ENCODE results near the gene LRRC71. TPM values are rescaled to one million over a fixed set of nuclear protein-coding genes. Genes with fewer than 3 reads are reported as not detected.

Gene LRRC71
- total RNA-seq, 4 donors from 2014 or later = not detected

- H3K36me3 ChIP-seq = peaks cover 0 to 85% (median 0%) of the 10 kb centered on the region in 3 donors
- DNase-seq = no peak
- H3K4me1 ChIP-seq = no peaks in the 10 kb centered on the region
- no peaks in the 10 kb centered on the region for H3K9me3 ChIP-seq
- TF ChIP-seq POLR2A (IDR thresholded peaks at IDR 0.05) (no peak), CTCF (IDR thresholded peaks at IDR 0.05) (no peak)
- no peak overlapping the region for H3K4me3 ChIP-seq
- H3K27ac ChIP-seq = no peak overlapping the region
- no peaks in the 10 kb centered on the region for H3K27me3 ChIP-seq
Observed at GRCh38 chr1:156956333-156956732, 35.9 kb downstream of the LRRC71 start.

GRCh38 chr1:156957634-156958033 lies 37.2 kb downstream of the LRRC71 start:
- DNase-seq = no peak
- no peak overlapping the region for H3K4me3 ChIP-seq
- peaks cover 0 to 84% (median 0%) of the 10 kb centered on the region in 3 donors for H3K36me3 ChIP-seq
- no peaks in the 10 kb centered on the region for H3K27me3 ChIP-seq
- H3K27ac ChIP-seq = no peak overlapping the region
- no peaks in the 10 kb centered on the region for H3K4me1 ChIP-seq
- TF ChIP-seq CTCF (IDR thresholded peaks at IDR 0.05) = no peak
- TF ChIP-seq POLR2A (IDR thresholded peaks at IDR 0.05) = no peak
- no peaks in the 10 kb centered on the region for H3K9me3 ChIP-seq

- no peaks in the 10 kb centered on the region for H3K9me3 ChIP-seq
- TF ChIP-seq POLR2A (IDR thresholded peaks at IDR 0.05) (no peak), CTCF (IDR thresholded peaks at IDR 0.05) (no peak)
- H3K4me1 ChIP-seq = no peaks in the 10 kb centered on the region
- H3K36me3 ChIP-seq = peaks cover 0 to 84% (median 0%) of the 10 kb centered on the region in 3 donors
- H3K27ac ChIP-seq = no peak overlapping the region
- no peak overlapping the region for H3K4me3 ChIP-seq
- no peaks in the 10 kb centered on the region for H3K27me3 ChIP-seq
- DNase-seq = no peak
Observed at GRCh38 chr1:156958247-156958714, 37.8 kb downstream of the LRRC71 start.

- no peak for DNase-seq
- Histone ChIP-seq H3K4me3 (no peak overlapping the region), H3K4me1 (no peaks in the 10 kb centered on the region), H3K27me3 (no peaks in the 10 kb centered on the region), H3K27ac (no peak overlapping the region), H3K9me3 (no peaks in the 10 kb centered on the region), H3K36me3 (peaks cover 0 to 91% (median 0%) of the 10 kb centered on the region in 3 donors)
- TF ChIP-seq CTCF (IDR thresholded peaks at IDR 0.05) (no peak), POLR2A (IDR thresholded peaks at IDR 0.05) (no peak)
Observed at GRCh38 chr1:156959414-156959813, 39.0 kb downstream of the LRRC71 start.

- Histone ChIP-seq H3K36me3 (peaks cover 0 to 87% (median 0%) of the 10 kb centered on the region in 3 donors), H3K4me1 (no peaks in the 10 kb centered on the region), H3K4me3 (no peak overlapping the region), H3K27me3 (no peaks in the 10 kb centered on the region), H3K27ac (no peak overlapping the region), H3K9me3 (no peaks in the 10 kb centered on the region)
- no peak for DNase-seq
- TF ChIP-seq CTCF (IDR thresholded peaks at IDR 0.05) = no peak
- TF ChIP-seq POLR2A (IDR thresholded peaks at IDR 0.05) = no peak
Observed at GRCh38 chr1:156959925-156960324, 39.5 kb downstream of the LRRC71 start.

GRCh38 chr1:156961709-156962108 lies 41.3 kb downstream of the LRRC71 start:
- Histone ChIP-seq H3K4me3 (no peak overlapping the region), H3K9me3 (no peaks in the 10 kb centered on the region), H3K27ac (no peak overlapping the region), H3K36me3 (peaks cover 0 to 83% (median 0%) of the 10 kb centered on the region in 3 donors), H3K4me1 (no peaks in the 10 kb centered on the region), H3K27me3 (no peaks in the 10 kb centered on the region)
- TF ChIP-seq POLR2A (IDR thresholded peaks at IDR 0.05) = no peak
- TF ChIP-seq CTCF (IDR thresholded peaks at IDR 0.05) = no peak
- DNase-seq = no peak

Measured in Peyer's patch (tissue), 4 donors.